Measurements from ENCODE around the gene SCAF11.

GRCh38 chr12:45946435-45946834 lies 43.9 kb downstream of the SCAF11 start:
- no peak for TF ChIP-seq YY1 (IDR thresholded peaks at IDR 0.05; ENCODE audit: low read depth, low read length)
- no peak for TF ChIP-seq EGR1 (IDR thresholded peaks at IDR 0.05; ENCODE audit: borderline replicate concordance in 1 of 2, low read depth in 2 of 2, low read length in 2 of 2)
- TF ChIP-seq EZH2 (IDR thresholded peaks at IDR 0.05; ENCODE audit: borderline replicate concordance, control insufficient read depth, low read depth, low read length) = no peak
- TF ChIP-seq CTCF (IDR thresholded peaks at IDR 0.05 in 2 of 3, conservative IDR thresholded peaks at IDR 0.05 in 1 of 3; ENCODE audit: control insufficient read depth in 2 of 3, extremely low read depth in 1 of 3, insufficient read depth in 1 of 3, low read depth in 3 of 3, low read length in 3 of 3) = no peak
- TF ChIP-seq EP300 (IDR thresholded peaks at IDR 0.05; ENCODE audit: borderline replicate concordance in 1 of 2, control insufficient read depth in 1 of 2, low read depth in 2 of 2, low read length in 2 of 2) = no peak
- no peak for TF ChIP-seq KAT2A (conservative IDR thresholded peaks at IDR 0.05; ENCODE audit: control insufficient read depth, low read depth, low read length)
- no peak for TF ChIP-seq ZNF622 (IDR thresholded peaks at IDR 0.05)
